ENCODE results near the gene THYN1.
"Not testable (repeated sequence)": the region's sequence is repeated elsewhere in the genome, so short reads cannot be mapped to it uniquely, and the experiment has no call there.

The THYN1 gene

DNA sequence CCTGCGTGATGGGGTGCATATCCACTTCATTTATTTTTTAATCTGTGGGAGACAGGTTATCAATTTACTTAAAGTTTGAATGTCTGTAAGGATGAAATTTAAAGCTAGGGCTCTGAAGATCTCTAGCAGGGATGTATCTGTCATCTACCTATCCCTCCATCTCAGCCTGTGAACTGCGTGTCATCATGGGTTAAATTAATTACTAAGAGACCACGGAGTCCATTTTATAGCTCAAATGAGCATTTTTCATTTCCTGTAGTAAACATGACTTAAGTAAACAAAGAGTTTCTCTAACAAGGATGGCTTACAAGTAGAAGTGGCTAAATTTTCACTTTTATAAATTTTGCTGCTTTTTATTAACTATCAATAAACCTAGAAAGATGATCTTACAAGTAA lies 20.2 kb upstream of the THYN1 start:
- FAIRE-seq, result no peak

DNA sequence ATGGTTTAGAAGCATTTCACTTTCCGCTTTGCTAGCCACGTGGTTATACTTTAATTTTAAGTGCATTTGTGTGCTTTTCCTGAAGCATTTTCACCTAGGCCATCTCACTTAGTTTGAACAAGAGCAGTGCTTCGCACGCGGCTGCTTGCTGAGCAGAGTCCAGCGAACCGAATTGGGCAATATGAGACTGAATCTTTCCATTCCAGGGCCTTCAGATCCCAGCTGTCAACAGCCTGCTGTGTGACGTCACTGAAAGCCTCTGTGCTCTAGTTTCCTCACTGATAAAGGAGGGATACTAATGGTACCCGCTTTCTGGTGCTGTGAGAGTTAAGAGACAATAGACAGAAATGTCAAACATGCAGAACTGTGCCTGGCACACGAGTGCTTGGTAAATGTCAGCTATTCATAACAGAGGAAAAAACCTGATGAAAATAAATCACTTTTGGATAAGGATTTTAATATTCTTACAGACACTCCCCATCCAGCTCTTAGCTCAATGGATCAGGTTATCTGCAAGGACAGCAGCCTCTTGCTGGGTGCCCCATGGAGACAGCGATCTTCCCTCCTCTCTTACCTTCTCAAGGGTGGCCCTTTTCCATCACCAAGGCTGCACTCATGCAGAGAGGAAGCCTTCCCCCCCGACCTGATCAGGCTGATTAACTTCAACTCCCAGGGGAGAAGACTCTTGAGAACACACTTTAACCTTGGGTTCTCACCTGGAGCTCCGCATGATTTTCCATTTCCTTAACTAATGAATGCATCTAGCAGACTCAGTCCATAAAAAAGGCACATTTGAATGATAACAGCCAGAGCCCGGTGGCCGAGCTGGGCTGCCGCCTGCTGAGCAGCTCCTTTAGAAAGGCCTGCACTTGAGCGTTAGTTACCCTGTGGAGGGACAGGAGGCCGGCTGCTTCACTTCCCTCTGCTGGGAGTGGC lies 19.5 kb upstream of the THYN1 start:
- FAIRE-seq, result no peak

DNA sequence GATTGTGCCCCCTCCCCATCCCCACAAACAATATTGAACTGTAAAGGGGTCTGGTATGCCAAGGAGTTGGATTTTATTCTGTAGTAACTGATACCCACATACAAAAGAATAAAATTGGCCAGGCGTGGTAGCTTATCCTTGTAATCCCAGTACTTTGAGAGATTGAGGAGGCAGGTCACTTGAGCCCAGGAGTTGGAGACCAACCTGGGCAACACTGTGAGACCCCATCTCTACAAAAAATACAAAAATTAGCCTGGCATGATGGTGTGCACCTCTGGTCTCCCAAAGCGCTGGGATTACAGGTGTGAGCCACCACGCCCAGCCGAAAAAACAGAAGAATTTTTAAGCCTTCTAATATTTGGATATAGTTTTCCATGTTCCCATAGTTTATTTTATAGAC lies 18.8 kb upstream of the THYN1 start:
- FAIRE-seq, result no peak

DNA sequence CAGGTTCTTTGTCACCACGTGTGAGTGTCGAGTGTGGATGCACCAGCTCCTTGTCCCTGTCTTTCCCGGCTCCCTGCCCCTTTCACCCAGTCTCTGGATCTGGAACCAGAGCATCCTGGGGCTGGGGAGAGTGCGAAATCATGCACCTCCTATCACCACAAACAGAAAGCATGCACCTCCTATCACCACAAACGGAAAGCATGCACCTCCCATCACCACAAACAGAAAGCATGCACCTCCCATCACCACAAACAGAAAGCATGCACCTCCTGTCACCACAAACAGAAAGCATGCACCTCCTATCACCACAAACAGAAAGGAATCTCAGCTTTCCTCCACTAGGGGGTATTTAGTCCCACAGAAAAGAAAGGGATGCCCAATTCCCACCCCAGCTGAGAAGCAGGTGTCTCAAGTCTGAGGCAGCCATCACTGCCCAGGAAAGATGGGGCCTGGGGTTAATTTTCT lies 17.1 kb upstream of the THYN1 start:
- FAIRE-seq, result no peak

DNA sequence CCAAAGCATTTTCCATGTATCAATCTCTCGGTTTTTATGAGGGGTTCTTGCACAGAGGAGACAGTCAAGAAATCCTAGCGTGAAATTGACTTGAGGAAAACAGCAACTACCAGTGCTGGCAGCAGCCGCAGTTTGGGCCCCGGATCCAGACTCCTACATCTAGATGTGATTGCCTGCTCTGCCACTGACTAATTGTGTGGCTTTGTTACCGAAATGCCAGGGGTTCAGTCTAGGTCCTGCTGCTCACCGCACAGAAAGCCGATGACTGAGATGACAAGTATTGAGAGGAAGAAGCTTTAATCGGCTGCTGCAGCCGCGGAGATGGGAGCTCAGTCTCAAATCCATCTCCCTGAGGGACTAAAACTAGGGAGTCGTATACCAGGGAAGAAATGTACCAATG lies 14.8 kb upstream of the THYN1 start:
- no peak for FAIRE-seq

DNA sequence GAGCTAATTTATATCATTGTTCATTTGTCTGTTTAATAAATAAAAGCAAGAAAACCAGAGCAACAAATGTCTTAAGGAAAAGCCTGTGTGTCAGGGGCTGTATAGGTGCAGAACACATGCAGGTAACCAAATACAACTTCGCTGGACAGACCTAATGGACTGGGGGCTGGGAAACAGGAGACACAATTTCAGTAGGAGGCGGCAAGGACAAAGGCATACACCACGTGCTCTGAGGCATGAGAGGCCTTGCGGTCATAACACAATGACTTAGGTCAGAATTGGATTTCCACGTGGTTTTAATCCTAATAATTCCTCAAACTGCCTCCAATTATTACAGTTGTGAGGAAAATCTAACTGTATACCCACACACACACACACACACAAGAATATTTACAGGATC lies 14.3 kb upstream of the THYN1 start:
- FAIRE-seq, result no peak

DNA sequence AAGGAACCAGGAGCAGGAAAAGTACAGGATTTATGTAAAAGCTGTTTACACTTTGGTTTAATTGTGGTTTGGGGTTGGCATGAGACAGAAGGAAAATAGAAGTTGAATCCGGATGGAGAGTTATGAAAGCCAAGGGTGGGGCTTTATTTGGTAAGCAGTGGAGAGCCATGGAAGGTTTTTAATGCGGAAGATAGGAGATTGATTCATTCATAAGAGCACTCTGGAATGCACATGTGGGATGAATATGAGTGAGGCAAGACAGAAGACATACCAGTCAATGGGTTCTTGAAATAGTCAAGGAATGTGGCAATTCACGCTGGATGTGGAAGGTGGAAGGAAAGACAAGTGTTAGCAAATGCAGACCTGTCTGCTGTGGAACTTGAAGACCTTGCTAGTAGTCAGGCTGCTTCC lies 13.7 kb upstream of the THYN1 start:
- no peak for FAIRE-seq

DNA sequence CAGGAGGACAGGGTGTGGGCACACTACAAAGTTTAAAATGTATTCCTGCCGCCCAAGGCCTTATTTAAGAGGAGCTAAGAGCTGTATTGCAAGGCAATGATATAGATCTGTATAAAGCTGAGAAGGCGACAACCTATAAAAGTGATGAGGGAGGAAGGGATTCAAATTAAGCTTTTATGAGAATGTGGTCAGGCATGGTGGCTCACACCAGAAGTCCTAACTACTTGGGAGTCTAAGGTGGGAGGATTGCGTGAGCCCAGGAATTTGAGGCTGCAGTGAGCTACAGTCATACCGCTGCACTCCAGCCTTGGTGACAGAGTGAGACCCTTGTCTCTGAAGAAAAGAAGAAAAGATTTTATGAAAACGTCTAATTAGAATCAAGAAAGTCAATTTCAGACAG lies 13.3 kb upstream of the THYN1 start:
- FAIRE-seq, result no peak

DNA sequence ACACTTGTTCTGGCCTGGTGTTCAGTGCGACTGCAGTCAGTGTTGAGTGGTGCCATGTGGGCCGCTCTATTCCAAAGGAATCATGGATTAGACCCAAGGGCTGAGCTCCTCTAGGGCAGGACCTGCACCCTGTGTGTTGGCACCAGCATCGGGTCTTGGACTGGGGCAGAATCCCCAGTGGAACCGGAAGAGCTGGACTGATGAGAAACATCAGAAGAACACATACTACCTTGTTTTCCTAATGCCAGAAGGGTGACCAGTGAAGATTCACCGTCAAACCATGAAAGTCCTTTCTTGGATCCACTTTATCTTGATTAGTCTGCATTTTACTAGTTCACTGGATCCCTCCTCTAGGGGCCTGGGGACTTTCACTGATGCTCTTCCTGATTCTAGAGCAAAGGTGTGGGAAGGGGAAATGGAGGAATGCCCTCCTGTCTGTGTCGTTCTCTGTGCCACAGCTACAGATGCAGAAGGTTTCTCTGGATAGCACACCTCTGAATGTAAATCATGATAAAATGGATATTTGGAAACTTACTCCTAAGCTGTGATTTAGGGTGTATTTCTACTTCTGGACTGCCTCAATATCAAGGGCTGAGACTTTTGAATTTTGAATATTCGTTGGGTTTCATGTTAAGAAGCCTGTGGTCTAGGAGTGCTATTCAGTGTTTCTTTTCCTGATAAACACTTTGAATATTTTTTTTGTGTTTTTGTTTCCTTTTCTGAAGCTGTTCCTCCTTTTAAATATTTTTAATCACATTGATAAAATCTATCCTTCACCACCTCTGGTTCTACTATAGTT lies 12.0 kb upstream of the THYN1 start:
- FAIRE-seq, result no peak

DNA sequence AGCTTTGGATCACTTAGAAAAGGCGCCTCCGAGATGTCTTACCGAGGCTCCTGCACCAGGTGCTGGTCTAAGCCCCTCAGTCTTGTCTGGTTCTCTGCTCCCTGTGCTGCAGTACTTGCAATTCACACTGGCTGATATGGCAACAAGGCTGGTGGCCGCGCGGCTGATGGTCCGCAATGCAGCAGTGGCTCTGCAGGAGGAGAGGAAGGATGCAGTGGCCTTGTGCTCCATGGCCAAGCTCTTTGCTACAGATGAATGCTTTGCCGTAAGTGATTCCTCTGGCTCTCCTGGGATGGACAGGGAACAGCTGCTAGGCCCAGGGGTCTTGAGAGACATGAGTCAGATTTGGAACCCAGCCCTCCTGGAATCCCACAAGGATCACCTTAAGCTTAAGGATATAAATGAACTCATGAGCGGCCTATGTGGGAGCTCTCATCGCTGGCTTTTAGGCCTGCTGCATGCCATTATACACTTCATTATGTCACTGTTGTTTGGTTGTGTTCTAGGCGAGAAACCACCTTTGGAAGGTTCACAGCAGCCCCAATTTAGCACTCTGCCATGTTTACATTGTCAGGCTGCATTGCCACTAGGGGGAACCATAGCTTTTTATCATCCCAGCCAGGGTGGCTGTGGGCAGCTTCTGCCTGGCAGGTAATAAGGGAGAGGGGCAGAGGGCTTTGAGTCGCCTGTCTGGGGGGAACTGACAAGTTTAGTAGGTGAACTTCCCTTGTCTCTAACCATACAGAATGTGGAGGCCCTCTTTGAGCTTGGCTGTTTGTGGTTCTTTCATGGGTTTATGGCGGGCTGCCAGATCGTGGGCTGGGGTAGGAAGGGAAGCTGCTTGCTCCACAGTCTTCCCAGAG lies 8.7 kb upstream of the THYN1 start:
- FAIRE-seq, result no peak

DNA sequence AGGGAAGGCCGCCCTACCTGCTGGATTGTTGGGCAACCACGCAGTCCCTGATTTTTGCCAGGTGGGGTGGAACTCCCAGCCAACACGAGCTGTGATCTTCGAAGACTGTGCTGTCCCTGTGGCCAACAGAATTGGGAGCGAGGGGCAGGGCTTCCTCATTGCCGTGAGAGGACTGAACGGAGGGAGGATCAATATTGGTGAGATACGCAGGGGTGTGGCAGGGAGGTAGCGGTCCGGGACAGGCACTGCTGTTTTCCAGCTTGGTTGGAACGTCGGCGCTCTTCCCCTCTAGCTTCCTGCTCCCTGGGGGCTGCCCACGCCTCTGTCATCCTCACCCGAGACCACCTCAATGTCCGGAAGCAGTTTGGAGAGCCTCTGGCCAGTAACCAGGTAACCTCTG lies 7.8 kb upstream of the THYN1 start:
- no peak for FAIRE-seq

DNA sequence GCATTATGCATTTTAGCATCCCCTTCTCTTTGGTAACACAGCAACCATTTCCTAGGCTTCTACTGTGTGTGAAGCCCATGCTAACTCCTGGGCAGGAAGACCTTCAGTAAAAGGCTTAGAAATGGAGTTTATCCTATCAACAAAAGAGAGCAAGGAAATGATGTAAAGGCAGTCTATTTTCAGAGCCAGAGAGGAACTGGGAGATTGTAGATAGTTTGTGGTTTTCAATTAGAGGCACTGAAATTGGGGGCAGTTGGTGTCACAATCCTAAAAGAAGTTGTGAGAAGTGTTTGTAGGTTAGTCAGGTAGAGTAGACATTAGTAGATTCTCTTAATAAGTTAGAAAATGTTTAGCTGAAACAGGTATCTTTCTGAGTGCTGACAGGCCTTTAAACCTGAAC lies 7.4 kb upstream of the THYN1 start:
- no peak for FAIRE-seq

DNA sequence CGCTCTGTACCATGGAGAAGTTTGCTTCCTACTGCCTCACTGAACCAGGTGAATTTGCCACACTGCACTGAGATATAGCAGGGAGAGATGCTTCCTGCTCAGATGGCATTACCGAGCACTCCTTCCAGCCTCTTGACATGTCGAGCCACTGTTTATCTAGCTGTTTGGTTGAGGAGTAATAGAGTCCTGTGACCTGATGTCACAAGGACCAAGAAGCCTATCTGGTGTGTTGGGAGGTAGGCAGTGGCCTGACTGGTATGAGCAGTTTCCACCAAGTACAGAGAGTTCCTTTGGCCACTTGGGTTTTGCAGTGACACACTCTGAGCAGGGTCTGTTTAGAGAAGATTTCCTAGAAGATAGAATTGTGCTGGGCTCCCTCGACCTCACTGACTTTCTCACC lies 5.4 kb upstream of the THYN1 start:
- FAIRE-seq, result no peak

DNA sequence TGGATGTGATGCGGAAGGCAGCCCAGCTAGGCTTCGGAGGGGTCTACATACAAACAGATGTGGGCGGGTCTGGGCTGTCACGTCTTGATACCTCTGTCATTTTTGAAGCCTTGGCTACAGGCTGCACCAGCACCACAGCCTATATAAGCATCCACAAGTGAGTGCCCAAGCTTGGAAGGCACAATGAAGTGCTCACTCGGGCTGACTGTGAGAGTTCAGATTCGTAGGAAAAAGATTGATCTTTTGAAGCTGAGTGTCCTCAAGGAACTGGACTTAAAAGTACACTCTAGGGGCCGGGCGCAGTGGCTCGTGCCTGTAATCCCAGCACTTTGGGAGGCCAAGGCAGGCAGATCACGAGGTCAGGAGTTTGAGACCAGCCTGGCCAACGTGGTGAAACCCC lies 3.9 kb upstream of the THYN1 start:
- no peak for FAIRE-seq

DNA sequence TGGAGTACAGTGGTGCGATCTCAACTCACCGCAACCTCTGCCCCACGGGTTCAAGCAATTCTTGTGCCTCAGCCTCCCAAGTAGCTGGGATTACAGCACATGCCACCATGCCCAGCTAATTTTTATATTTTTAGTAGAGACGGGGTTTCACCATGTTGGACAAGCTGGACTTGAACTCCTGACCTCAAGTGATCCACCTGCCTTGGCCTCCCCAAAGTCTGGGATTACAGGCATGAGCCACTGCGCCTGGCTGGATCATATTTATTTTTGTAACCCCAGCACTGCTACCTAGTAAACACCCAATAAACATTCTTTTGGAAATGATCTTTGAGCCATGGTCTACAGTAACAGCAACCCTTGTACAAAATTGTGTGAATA lies 2.0 kb upstream of the THYN1 start:
- FAIRE-seq, result not testable (repeated sequence)

DNA sequence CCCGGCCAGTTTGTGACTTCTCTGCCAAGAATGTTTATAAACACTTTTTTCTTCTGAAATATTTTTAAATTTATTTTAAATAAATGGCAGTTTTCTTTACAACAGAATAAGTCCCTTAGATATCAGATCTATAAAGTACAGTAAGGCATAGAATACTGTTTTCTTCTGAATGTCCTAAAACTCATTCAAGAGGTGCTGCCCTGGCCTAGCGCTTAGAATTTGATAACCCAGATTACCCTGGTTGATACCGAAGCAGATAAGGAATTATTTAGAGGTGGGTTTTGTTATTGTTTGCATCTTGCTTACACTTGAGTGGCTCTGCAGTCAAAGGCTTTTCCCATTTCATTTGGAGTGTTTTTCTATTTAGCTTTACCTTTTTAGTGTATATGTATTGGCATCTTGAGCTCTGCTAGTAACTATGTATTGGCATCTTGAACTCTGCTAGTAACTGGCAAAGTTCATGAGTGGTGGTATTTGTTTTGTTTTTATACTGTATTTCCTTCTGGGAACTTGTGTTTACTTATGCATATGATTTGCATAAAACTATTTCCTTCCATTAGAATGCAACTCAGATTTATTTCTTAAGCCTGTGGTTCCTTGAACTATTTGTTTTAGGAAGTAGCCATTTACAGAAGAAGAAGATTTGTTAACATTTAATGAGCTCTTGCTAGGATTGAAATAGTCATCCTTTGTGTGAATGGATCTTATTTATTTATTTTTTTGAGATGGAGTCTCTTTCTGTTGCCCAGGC lies 1.5 kb upstream of the THYN1 start:
- no peak for FAIRE-seq

DNA sequence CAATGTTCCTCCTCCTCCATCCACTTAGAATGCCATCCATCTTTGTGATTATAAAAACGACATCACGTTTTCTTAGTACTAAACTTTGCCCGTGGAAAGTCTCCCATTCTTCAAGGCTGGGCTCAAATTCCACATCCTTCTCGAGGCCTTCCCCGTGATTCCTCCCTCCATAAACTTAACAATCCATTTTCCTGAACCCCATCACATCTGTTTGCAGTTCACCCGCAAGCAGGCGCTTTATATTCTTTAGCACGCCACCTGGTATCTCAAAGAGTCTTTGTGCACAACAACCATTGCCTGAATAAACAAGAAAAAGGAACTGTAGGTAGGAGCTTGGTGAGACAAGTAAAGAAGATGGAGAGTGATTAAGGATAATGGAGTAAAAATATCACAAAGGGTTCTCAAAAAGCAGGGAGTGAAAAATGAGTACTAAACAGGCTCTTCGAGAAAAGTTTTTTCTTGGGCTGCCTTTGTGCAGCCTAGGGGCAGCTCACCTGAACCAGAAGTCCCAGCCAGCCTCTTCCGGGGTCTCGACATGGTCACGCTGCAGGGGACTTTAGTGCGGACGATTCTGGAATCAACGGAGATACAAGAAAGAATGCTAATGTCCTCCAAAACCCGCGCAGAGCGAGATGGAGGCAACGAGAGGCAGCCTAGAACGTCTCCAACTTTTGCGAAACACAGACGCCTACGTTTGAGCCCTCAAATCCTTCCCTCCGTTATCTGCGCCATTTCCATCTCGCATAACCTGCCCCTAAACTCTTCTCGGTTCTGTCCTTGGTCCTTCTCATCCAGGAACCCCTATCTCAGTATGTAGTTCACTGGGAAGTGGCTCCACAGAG lies 585 bp downstream of the THYN1 start:
- FAIRE-seq, result no peak

DNA sequence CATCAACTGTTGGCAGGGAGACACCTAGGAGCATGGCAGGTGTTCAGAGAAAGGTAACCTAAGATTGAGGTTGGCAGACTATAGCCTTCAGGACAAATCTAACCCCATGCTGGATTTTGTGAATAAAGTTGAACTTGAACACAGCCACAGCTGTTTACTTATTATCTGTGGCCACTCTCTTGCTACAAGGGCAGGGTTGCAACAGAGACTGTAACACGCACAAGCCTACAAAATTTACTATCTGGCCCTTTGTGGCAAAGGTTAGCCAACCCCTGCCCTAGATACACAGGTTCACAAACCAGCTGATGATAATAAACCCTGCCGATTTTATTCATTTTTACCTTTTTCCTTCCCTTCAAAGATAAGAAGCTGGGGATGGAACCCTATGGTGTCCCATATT lies 2.5 kb downstream of the THYN1 start:
- no peak for FAIRE-seq

DNA sequence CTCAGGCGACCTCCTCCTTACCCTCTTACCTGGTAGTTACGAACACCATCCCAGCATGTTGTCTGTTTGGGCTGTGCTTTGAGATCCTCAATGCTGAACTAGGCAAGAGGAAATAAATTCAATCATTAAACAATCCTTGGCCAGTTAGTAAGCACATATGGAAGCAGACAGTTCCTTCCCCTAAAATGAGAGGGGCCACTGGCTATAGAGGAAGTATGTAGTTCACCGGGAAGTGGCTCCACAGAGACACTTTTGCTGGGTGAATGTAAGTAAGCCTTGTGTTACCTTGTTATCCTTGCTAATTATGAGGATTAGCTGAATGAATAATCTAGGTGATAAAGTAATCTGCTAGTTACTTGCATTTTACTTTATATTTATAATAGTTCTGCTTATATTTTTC lies 2.9 kb downstream of the THYN1 start:
- no peak for FAIRE-seq

DNA sequence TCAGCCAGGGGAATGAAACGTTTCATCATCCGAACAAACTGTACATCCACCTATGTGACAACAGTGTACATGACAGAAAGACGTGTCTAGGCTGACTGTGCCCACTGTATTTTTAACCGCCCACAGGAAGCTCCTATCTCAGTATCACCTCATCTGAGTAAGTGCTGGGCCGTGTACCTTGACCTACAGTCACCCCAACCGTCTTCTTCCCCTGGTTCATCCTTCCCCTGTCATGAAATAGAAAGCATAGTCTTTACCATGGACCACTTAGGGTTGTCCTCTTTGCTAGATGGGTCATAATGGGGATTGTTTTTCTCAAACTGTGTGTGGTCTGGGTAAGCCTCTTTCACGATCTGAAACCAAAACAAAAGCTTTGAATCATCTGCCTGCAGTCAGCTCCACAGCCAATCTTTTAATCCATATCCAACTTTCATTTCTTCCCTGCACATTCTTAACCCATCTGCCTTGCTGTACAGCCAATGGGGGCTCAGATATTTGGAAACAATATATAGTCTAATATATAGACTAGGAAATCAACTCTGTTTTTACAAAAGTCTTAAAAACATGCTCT lies 4.2 kb downstream of the THYN1 start:
- no peak for FAIRE-seq

DNA sequence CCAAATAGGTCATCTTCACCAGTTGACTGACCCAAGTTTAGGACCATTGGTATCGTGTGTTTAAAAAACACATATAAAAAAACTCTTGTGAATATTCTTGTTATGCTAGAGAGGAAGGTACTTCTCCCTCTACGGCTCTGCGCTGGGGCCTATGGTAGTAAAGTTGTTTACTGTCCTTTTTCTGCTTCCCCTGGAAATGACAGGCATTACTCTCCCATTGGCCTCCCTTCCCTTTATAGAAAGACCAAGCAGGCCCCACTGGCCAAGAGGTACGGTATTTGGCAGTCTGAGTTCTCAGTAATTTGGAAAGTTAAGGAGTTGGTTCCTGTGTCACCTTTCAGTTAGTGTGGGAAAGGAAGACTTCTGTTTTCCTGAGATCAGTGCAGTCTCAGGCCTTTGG lies 6.5 kb downstream of the THYN1 start:
- FAIRE-seq, result no peak

Data from G401.6 (cell line).